Measurements from ENCODE around the gene NUP62. TPM values are rescaled to one million over a fixed set of nuclear protein-coding genes. Genes with fewer than 3 reads are reported as not detected.
A peak's percentile ranks its signal among the peaks of the same experiment; 100 is the strongest.

NUP62 gene
- total RNA-seq, 1 donor from 2014 or later: 61.1 TPM

DNA sequence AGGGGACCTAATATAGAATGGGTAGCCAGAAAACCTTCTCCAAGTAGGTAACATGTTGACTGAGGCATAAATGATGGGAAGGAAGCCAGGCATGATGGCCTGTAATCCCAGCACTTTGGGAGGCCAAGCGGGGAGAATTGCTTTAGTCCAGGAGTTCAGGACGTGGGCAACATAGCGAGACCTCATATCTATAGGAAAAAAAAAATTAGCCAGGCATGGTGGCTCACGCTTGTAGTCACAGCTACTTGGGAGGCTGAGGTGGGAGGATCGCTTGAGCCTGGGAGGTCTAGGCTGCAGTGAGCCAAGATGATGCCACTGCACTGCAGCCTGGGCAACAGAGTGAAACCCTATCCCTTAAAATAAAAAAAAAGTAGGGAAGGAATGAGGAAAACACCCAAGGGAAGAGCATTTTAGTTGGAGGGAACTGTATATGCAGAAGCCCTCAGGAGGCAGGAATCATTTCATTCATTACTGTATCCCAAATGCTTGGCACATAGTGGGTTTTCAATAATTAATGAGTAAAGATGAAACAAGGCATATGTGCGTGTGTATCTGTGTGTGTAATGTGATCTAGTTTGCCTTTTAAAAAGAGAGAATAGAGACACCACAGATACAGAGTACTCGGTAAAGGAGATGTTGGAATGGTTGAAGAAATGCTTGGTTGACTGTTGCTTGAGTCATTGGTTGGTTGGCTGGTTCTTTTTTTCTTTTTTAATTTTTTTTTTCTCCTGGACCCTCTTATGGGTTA, 2.2 kb upstream of the NUP62 start:
- Histone ChIP-seq H3K27me3 (ENCODE audit: control insufficient read depth, insufficient read depth, low read length) (no peaks in the 10 kb centered on the region), H3K36me3 (ENCODE audit: control insufficient read depth, insufficient read depth, low read length) (peaks cover 4% of the 10 kb centered on the region), H3K4me3 (ENCODE audit: low read depth, low read length) (no peak overlapping the region)
- no peak for DNase-seq (ENCODE audit: low read depth)
- no peak for TF ChIP-seq CTCF (IDR thresholded peaks at IDR 0.05; ENCODE audit: insufficient read depth, low read length, poor library complexity, severe bottlenecking)

DNA sequence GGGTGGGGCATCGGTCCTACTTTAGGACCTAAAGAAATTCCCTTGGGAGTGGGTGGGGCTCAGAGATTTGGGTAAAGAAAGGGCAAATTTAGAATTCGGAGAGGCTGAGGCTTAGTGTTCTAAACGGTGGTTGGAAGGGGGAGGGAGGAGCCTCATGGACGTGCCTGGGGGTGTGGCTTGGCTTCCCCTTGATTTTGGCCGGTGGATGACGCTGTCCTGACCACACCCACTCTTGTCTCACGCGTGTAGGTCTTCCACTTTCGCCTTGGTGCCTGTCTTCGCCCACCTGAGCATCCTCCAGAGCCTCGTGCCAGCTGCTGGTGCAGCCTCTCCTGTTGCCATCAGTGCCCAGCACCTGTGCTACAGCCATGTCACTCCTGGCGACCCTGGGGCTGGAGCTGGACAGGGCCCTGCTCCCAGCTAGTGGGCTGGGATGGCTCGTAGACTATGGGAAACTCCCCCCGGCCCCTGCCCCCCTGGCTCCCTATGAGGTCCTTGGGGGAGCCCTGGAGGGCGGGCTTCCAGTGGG, 1.2 kb upstream of the NUP62 start:
- TF ChIP-seq CTCF (IDR thresholded peaks at IDR 0.05; ENCODE audit: insufficient read depth, low read length, poor library complexity, severe bottlenecking): no peak
- no peak for DNase-seq (ENCODE audit: low read depth)
- H3K4me3 ChIP-seq (ENCODE audit: low read depth, low read length): no peak overlapping the region
- H3K27me3 ChIP-seq (ENCODE audit: control insufficient read depth, insufficient read depth, low read length): no peaks in the 10 kb centered on the region
- peaks cover 4% of the 10 kb centered on the region for H3K36me3 ChIP-seq (ENCODE audit: control insufficient read depth, insufficient read depth, low read length)

- TF ChIP-seq CTCF (IDR thresholded peaks at IDR 0.05; ENCODE audit: insufficient read depth, low read length, poor library complexity, severe bottlenecking): no peak
- H3K36me3 ChIP-seq (ENCODE audit: control insufficient read depth, insufficient read depth, low read length): peaks cover 4% of the 10 kb centered on the region
- peak; percentile 69 for DNase-seq (ENCODE audit: low read depth)
- H3K4me3 ChIP-seq (ENCODE audit: low read depth, low read length): peak overlapping the region; percentile 66
- no peaks in the 10 kb centered on the region for H3K27me3 ChIP-seq (ENCODE audit: control insufficient read depth, insufficient read depth, low read length)
Observed at GRCh38 chr19:49929611-49930482, 543 bp upstream of the NUP62 start.

GRCh38 chr19:49927526-49928264, 1.6 kb downstream of the NUP62 start:
- no peak overlapping the region for H3K4me3 ChIP-seq (ENCODE audit: low read depth, low read length)
- H3K27me3 ChIP-seq (ENCODE audit: control insufficient read depth, insufficient read depth, low read length): no peaks in the 10 kb centered on the region
- TF ChIP-seq CTCF (IDR thresholded peaks at IDR 0.05; ENCODE audit: insufficient read depth, low read length, poor library complexity, severe bottlenecking): no peak
- DNase-seq (ENCODE audit: low read depth): no peak
- H3K36me3 ChIP-seq (ENCODE audit: control insufficient read depth, insufficient read depth, low read length): peaks cover 3% of the 10 kb centered on the region

- Histone ChIP-seq H3K4me3 (ENCODE audit: low read depth, low read length) (no peak overlapping the region), H3K27me3 (ENCODE audit: control insufficient read depth, insufficient read depth, low read length) (no peaks in the 10 kb centered on the region), H3K36me3 (ENCODE audit: control insufficient read depth, insufficient read depth, low read length) (peaks cover 3% of the 10 kb centered on the region)
- no peak for TF ChIP-seq CTCF (IDR thresholded peaks at IDR 0.05; ENCODE audit: insufficient read depth, low read length, poor library complexity, severe bottlenecking)
- no peak for DNase-seq (ENCODE audit: low read depth)
Observed at GRCh38 chr19:49926515-49926914, 2.8 kb downstream of the NUP62 start.
